BJ (cell line): ENCODE results near the gene STX18. TPM values are rescaled to one million over a fixed set of nuclear protein-coding genes. Genes with fewer than 3 reads are reported as not detected.

Experiments
- CTCF ChIA-PET: fragments of 350-600 bp; formaldehyde crosslinking; extraction: SDS; loops from one replicate; lab custom pipeline; 2021; ENCODE audit warnings: antibody characterized with exemption, inconsistent platforms; lab: Yijun Ruan, JAX
- POLR2A ChIA-PET: fragments of 300-600 bp; sonication (Branson Sonifier 250); formaldehyde crosslinking; extraction: SDS; loops from one replicate; lab custom pipeline; 2021; ENCODE audit warnings: antibody characterized with exemption; lab: Charles Lee
- DNase-seq: peaks from one replicate; pipeline ENCODE4 v3.0.0-alpha.2; 2011; ENCODE audit warnings: low read depth
- H3K27me3 ChIP-seq: 2 replicates; pipeline ENCODE4 v1.6.0; 2011; ENCODE audit warnings: low read length; ENCODE audit not compliant: control insufficient read depth, insufficient read depth
- H3K36me3 ChIP-seq: 2 replicates; pipeline ENCODE4 v1.5.1; 2011; ENCODE audit warnings: low read length; ENCODE audit not compliant: control insufficient read depth, insufficient read depth
- H3K4me3 ChIP-seq: 2 replicates; pipeline ENCODE4 v1.5.1; 2011; ENCODE audit warnings: low read depth, mild to moderate bottlenecking, control low read depth, low read length
- CTCF ChIP-seq: IDR thresholded peaks from 2 replicates; pipeline ENCODE4 v1.5.1; 2011; ENCODE audit warnings: low read depth, mild to moderate bottlenecking, control low read depth, inconsistent platforms, low read length, moderate library complexity; ENCODE audit not compliant: insufficient read depth
- polyA plus RNA-seq: library from polyadenylated mRNA; depleted of rRNA; stranded (reverse); fragments of >200 nt; gene quantifications from 2 replicates; pipeline ENCODE4 v1.2.3, GENCODE V29; 2011

STX18 gene
- polyA plus RNA-seq, 1 experiment: 35.6 TPM

- CTCF ChIA-PET: no interaction called here
Observed at GRCh38 chr4:4526401-4526800, 15.4 kb downstream of the STX18 start.

GRCh38 chr4:4524364-4524763, 17.5 kb downstream of the STX18 start:
- TF ChIP-seq CTCF: no peak
- POLR2A ChIA-PET: no interaction called here
- DNase-seq: no peak
- CTCF ChIA-PET: interaction anchor here (0.6 kb wide), 1 partner anchor 1473 kb away, joined by 3 read pairs; no protein-coding TSS in a partner anchor
- Histone ChIP-seq H3K27me3 (no peaks in the 10 kb centered on the region), H3K4me3 (no peak overlapping the region), H3K36me3 (no peaks in the 10 kb centered on the region)

More at GRCh38 chr4:4526401-4526800, 15.4 kb downstream of the STX18 start:
- Histone ChIP-seq H3K27me3 (no peaks in the 10 kb centered on the region), H3K4me3 (no peak overlapping the region), H3K36me3 (no peaks in the 10 kb centered on the region)
- no peak for DNase-seq
- POLR2A ChIA-PET: no interaction called here
- no peak for TF ChIP-seq CTCF

GRCh38 chr4:4521731-4522130, 20.1 kb downstream of the STX18 start:
- CTCF ChIA-PET: interaction anchor here (4.3 kb wide), 1 partner anchor 14 kb away, joined by 27 read pairs; no protein-coding TSS in a partner anchor
- Histone ChIP-seq H3K27me3 (no peaks in the 10 kb centered on the region), H3K36me3 (no peaks in the 10 kb centered on the region), H3K4me3 (no peak overlapping the region)
- no peak for DNase-seq
- POLR2A ChIA-PET: no interaction called here
- TF ChIP-seq CTCF: no peak

- TF ChIP-seq CTCF: no peak
- CTCF ChIA-PET: interaction anchor here (1.9 to 4.3 kb wide), 2 partner anchors 9 to 13 kb away, joined by 8 to 27 read pairs; no protein-coding TSS in a partner anchor
- no peak for DNase-seq
- H3K27me3 ChIP-seq: no peaks in the 10 kb centered on the region
- H3K36me3 ChIP-seq: no peaks in the 10 kb centered on the region
- POLR2A ChIA-PET: no interaction called here
- H3K4me3 ChIP-seq: no peak overlapping the region
Observed at GRCh38 chr4:4521136-4521535, 20.7 kb downstream of the STX18 start.

GRCh38 chr4:4519297-4519894, 22.5 kb downstream of the STX18 start:
- DNase-seq: no peak
- Histone ChIP-seq H3K36me3 (no peaks in the 10 kb centered on the region), H3K4me3 (no peak overlapping the region), H3K27me3 (no peaks in the 10 kb centered on the region)
- CTCF ChIA-PET: interaction anchor here (0.6 to 4.3 kb wide), 28 partner anchors 8 to 478 kb away, joined by 3 to 27 read pairs (median 3); no protein-coding TSS in a partner anchor
- peak; percentile 68 for TF ChIP-seq CTCF
- POLR2A ChIA-PET: no interaction called here
